Adrenal gland (tissue), 12 donors: Measurements from ENCODE around the gene MMP17. TPM values are rescaled to one million over a fixed set of nuclear protein-coding genes. Genes with fewer than 3 reads are reported as not detected.

Source experiments
- DNase-seq, 7 donors: peaks; one replicate each; pipeline ENCODE4 v3.0.0-alpha.2; 2019 to 2020
- H3K27ac ChIP-seq, 5 donors: fragments of 200-600 bp; sonication (generic) in 4 of 5; 1 replicate in 3 of 5; 2 replicates in 2 of 5; pipeline versions ENCODE4 v1.5.1 to v1.8.0; 2016 to 2020; ENCODE audit warnings: mild to moderate bottlenecking in 1 of 5
- H3K27me3 ChIP-seq: fragments of 200-600 bp; 2 replicates; pipeline ENCODE4 v1.8.0; 2021
- H3K36me3 ChIP-seq, 2 donors: fragments of 200-600 bp; replicated peaks in 1 of 2; 1 replicate in 1 of 2; 2 replicates in 1 of 2; pipeline versions ENCODE4 v1.5.1 to v1.8.0; 2018 to 2022
- H3K4me1 ChIP-seq, 2 donors: fragments of 200-600 bp; replicated peaks in 1 of 2; 1 replicate in 1 of 2; 2 replicates in 1 of 2; pipeline versions ENCODE4 v1.5.1 to v1.8.0; 2018 to 2021
- H3K4me3 ChIP-seq, 4 donors: fragments of 200-600 bp; sonication (generic) in 3 of 4; one replicate each; pipeline ENCODE4 v1.5.1; 2016 to 2018
- H3K9me3 ChIP-seq, 3 donors: fragments of 200-600 bp; sonication (generic) in 1 of 3; replicated peaks in 1 of 3; 1 replicate in 2 of 3; 2 replicates in 1 of 3; pipeline versions ENCODE4 v1.5.1 to v1.8.0; 2016 to 2021
- CTCF ChIP-seq, 6 experiments: fragments of 450-650 bp in 4 of 6; fragments of 200-600 bp in 2 of 6; sonication (generic) in 1 of 6; IDR thresholded peaks; 1 replicate in 5 of 6; 2 replicates in 1 of 6; pipeline versions ENCODE4 v1.5.1 to v1.8.0; 2016 to 2021; ENCODE audit warnings: antibody characterized with exemption in 6 of 6, mild to moderate bottlenecking in 2 of 6, moderate library complexity in 1 of 6
- POLR2A ChIP-seq, 2 donors: fragments of 450-650 bp; IDR thresholded peaks; one replicate each; pipeline ENCODE4 v1.6.1; 2017; ENCODE audit warnings: antibody characterized with exemption in 2 of 2, mild to moderate bottlenecking in 2 of 2, moderate library complexity in 1 of 2
- WGBS, 4 donors: extraction: QIAGEN DNeasy Blood & Tissue Kit in 2 of 4; methylation state at CpG; one replicate each; pipeline versions ENCODE4 v1.1.5 to v1.1.7; 2013 to 2017; 5-methylcytosine and 5-hydroxymethylcytosine counted together
- intact Hi-C, 2 donors: fragments of 100-400 bp; cut with DNase I; formaldehyde crosslinking; loops; one replicate each; pipeline versions ENCODE4 v1.14.1 to v1.15.0; 2022 to 2023
- polyA plus RNA-seq, 3 donors: library from polyadenylated mRNA; stranded (reverse); fragments of 200-250 nt in 2 of 3; fragments of 350-450 nt in 1 of 3; fragmentation: Illumina TruSeq in 1 of 3; extraction: RNeasy Lipid Tissue Mini Kit (QIAGEN cat#74804) in 1 of 3; gene quantifications; one replicate each; pipeline ENCODE4 v1.2.3, GENCODE V29; 2013 to 2014
- total RNA-seq, 9 donors: library from RNA; depleted of rRNA in 4 of 9; stranded (reverse); fragments of >200 nt in 4 of 9; fragments of 120-200 nt in 1 of 9; fragmentation: NEBNext Ultra II Directional in 1 of 9; extraction: Animal tissue kit (Norgen Biotek cat#: 25700) in 1 of 9; gene quantifications; one replicate each; pipeline versions ENCODE4 v1.1.0 to v1.2.4, GENCODE V29; 2013 to 2023
- donor health status: healthy with polysubstance abuse.
- donor health status: Bipolar disorder and iron deficiency.
- donor health status: DM: yes; HTN: yes; CAD: no.
- donor health status: DM: no; HTN: no; CAD: no.
- donor health status: DM: no; HTN: no; CAD: no.
- donor health status: DM: yes; HTN: yes; CAD: no.

MMP17 gene
- total and polyA plus RNA-seq, 12 donors: 0.32 to 16.5 (median 1.1) TPM; not detected in 1

GRCh38 chr12:131862084-131862441 lies 33.9 kb downstream of the MMP17 start:
- 57 to 85% (median 80%) methylated on average over 1 to 4 of the region's 4 CpGs; no CpG with 5 or more reads in 1 of the 4 donors for WGBS, 4 donors
- H3K36me3 ChIP-seq: no peaks in the 10 kb centered on the region
- intact Hi-C loops: no loop called here
- H3K9me3 ChIP-seq: no peaks in the 10 kb centered on the region
- no peak overlapping the region for H3K27ac ChIP-seq
- H3K4me3 ChIP-seq: no peak overlapping the region
- H3K27me3 ChIP-seq: no peaks in the 10 kb centered on the region
- no peak for DNase-seq
- TF ChIP-seq POLR2A (IDR thresholded peaks at IDR 0.05): no peak
- TF ChIP-seq CTCF (IDR thresholded peaks at IDR 0.05): no peak
- no peaks in the 10 kb centered on the region for H3K4me1 ChIP-seq

GRCh38 chr12:131862600-131862993 lies 34.4 kb downstream of the MMP17 start:
- H3K36me3 ChIP-seq: no peaks in the 10 kb centered on the region
- H3K27ac ChIP-seq: no peak overlapping the region
- TF ChIP-seq CTCF (IDR thresholded peaks at IDR 0.05) (no peak), POLR2A (IDR thresholded peaks at IDR 0.05) (no peak)
- no peaks in the 10 kb centered on the region for H3K9me3 ChIP-seq
- no peak for DNase-seq
- intact Hi-C loops: no loop called here
- no peaks in the 10 kb centered on the region for H3K4me1 ChIP-seq
- no peaks in the 10 kb centered on the region for H3K27me3 ChIP-seq
- no peak overlapping the region for H3K4me3 ChIP-seq
- 77 to 79% (median 79%) methylated on average over 8 to 14 of the region's 14 CpGs for WGBS, 4 donors

- H3K4me1 ChIP-seq: no peaks in the 10 kb centered on the region
- H3K27ac ChIP-seq: peak overlapping the region in 1 of 5 donors; percentile 2
- TF ChIP-seq CTCF (IDR thresholded peaks at IDR 0.05): no peak
- no peaks in the 10 kb centered on the region for H3K36me3 ChIP-seq
- 42 to 59% (median 50%) methylated on average over 11 to 20 of the region's 20 CpGs for WGBS, 4 donors
- no peak overlapping the region for H3K4me3 ChIP-seq
- no peak for DNase-seq
- H3K27me3 ChIP-seq: no peaks in the 10 kb centered on the region
- H3K9me3 ChIP-seq: no peaks in the 10 kb centered on the region
- intact Hi-C loops: no loop called here
Measured at GRCh38 chr12:131862994-131863710, 35.0 kb downstream of the MMP17 start.

GRCh38 chr12:131863711-131864396 lies 35.7 kb downstream of the MMP17 start:
- Histone ChIP-seq H3K9me3 (no peaks in the 10 kb centered on the region), H3K27me3 (no peaks in the 10 kb centered on the region), H3K36me3 (no peaks in the 10 kb centered on the region), H3K27ac (peak overlapping the region in 1 of 5 donors; percentile 2), H3K4me1 (no peaks in the 10 kb centered on the region), H3K4me3 (no peak overlapping the region)
- TF ChIP-seq CTCF (IDR thresholded peaks at IDR 0.05) (no peak), POLR2A (IDR thresholded peaks at IDR 0.05) (no peak)
- 62 to 81% (median 72%) methylated on average over 7 to 24 of the region's 24 CpGs for WGBS, 4 donors
- intact Hi-C loops: no loop called here
- peak in 1 of 7 donors; percentile 88 for DNase-seq
